ENCODE results near the gene PDE7B.
A peak's percentile ranks its signal among the peaks of the same experiment; 100 is the strongest.

The PDE7B gene

DNA sequence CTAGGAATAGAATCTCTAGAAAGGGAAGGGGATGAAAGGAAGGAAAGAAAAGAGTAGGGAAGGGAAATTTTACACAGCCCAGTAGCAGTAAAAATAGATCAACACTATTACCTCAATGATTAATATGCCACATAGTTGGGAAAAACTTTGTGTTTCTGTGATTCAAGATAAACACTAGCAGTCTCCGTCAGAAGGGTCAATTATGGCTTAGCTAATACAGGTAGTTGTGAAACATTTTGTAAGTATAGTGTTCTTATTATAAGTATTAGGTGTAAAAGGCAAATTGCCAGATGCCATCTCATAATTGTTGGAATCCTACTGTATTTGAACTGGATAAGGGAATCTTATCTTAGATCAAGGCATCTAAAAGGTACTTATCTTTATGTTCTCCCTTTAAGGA, 232.9 kb downstream of the PDE7B start:
- DNase-seq (ENCODE audit: low read depth): no peak
- TF ChIP-seq, protein P1, sequence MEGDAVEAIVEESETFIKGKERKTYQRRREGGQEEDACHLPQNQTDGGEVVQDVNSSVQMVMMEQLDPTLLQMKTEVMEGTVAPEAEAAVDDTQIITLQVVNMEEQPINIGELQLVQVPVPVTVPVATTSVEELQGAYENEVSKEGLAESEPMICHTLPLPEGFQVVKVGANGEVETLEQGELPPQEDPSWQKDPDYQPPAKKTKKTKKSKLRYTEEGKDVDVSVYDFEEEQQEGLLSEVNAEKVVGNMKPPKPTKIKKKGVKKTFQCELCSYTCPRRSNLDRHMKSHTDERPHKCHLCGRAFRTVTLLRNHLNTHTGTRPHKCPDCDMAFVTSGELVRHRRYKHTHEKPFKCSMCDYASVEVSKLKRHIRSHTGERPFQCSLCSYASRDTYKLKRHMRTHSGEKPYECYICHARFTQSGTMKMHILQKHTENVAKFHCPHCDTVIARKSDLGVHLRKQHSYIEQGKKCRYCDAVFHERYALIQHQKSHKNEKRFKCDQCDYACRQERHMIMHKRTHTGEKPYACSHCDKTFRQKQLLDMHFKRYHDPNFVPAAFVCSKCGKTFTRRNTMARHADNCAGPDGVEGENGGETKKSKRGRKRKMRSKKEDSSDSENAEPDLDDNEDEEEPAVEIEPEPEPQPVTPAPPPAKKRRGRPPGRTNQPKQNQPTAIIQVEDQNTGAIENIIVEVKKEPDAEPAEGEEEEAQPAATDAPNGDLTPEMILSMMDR (conservative IDR thresholded peaks at IDR 0.05; ENCODE audit: low read length): no peak
- no peak overlapping the region for H3K4me3 ChIP-seq (ENCODE audit: low read length)

DNA sequence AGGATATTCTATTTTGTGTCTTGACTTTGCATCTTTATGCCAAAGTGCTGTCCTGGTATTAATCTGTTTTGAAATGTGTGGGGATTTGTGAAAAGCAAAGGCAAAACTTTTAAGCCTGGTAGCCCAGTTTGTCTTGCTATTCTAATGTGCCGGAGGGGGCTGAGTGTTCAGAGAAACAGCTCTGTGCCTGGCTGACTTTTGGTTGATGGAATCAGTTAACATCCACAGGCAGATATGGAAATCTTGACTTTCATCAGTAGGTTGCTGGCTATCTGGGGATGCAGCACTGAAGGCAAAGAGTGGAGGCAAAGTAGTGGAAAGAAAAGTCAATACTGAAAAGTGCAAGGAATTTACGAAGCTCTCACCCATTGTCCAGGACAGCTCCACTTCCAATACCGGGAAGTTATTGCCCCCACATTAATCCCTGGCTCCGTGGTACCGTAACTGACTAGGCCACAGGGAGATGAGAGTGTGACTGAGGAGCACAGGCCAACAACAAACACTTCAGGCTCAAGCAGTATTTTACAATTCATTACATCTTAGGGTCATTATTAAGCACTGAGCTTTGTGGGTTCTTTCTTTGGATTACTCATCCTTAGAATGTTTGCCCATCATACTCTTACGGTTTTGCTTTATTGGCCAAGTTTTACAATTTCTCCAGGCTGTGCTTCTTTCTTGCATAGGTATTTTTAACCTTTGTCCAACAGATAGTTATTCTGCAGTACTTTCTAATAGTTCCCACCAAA, 234.0 kb downstream of the PDE7B start:
- peak; percentile 42 for DNase-seq (ENCODE audit: low read depth)
- TF ChIP-seq, protein P1 (conservative IDR thresholded peaks at IDR 0.05; ENCODE audit: low read length): no peak
- H3K4me3 ChIP-seq (ENCODE audit: low read length): no peak overlapping the region

DNA sequence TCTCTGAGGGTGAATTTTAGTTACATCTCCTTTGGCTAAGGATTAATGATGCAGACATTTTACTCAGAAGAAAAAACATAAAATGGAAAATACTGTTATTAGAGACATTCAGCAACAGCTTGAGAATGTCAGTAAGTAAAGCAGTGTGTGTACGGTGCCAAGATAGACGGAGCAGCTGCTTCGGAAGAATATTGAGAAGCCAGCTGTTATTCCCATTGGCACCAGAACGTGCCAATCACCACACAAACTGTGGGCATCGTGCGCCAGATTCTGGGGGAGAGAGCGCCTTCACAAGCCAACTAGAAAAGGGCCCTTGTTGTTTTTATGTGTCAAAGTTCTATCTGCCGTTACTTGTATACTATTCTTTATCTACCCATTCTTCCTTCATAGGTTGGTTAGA, 235.2 kb downstream of the PDE7B start:
- DNase-seq (ENCODE audit: low read depth): no peak
- H3K4me3 ChIP-seq (ENCODE audit: low read length): no peak overlapping the region

DNA sequence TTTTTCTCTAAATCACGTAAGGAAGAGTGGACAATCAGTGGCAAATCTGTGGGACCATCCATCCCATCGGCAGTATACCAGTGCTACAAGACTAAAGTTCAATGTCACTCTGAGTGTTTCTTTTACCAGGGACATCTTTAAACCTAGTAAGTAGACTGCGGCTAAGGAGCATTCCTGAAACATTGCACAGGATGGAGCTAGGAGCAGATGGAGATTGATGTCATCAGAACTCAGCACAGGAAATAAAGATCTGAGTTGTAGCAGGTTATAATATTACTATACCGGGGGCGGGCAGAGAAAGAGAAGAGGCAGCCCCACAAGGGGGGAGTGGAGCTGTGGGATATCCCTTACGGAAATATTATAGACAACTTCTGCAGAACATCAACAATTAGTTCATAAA, 236.5 kb downstream of the PDE7B start:
- DNase-seq (ENCODE audit: low read depth): no peak
- H3K4me3 ChIP-seq (ENCODE audit: low read length): no peak overlapping the region
- TF ChIP-seq, protein P1 (conservative IDR thresholded peaks at IDR 0.05; ENCODE audit: low read length): no peak

More for the DNA sequence above, 235.2 kb downstream of the PDE7B start:
- TF ChIP-seq, protein P1 (conservative IDR thresholded peaks at IDR 0.05; ENCODE audit: low read length): no peak

DNA sequence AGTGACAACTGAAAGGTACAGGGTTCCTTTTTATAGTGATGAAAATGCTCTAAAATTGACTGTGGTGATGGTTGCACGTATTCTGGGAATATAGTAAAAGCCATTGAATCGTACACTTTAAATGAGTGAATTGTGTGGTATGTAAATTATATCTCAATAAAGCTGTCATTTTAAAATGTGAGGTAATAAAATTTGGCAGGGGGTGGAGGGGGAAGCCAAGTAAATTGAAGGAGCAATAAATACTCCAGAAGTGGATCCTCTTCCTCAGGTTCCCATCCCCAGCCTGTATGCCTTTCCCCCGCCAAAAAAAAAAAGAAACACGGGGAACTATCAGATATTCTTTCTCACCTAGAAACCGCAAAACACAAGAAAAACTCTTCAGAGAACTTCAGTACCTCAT, 237.2 kb downstream of the PDE7B start:
- TF ChIP-seq, protein P1 (conservative IDR thresholded peaks at IDR 0.05; ENCODE audit: low read length): no peak
- no peak for DNase-seq (ENCODE audit: low read depth)
- no peak overlapping the region for H3K4me3 ChIP-seq (ENCODE audit: low read length)

DNA sequence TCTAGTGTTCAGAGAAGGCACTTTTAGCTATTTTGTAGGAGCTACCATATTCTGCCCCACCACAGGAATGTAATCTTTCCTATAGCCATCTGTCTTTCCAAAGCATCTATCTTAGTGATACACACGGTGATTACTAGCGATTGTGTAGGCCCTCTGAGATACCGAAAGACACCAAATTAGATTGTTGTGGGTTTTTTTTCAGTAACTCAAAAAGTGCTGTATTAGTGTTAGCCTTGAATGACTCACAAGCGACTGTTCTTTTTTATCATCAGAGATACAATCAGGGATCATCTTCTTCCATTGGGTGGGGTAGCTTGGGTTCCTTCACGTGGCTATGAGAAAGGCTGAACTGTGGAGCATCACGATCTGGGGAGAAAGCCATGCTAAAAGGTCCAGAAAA, 238.4 kb downstream of the PDE7B start:
- no peak overlapping the region for H3K4me3 ChIP-seq (ENCODE audit: low read length)
- TF ChIP-seq, protein P1 (conservative IDR thresholded peaks at IDR 0.05; ENCODE audit: low read length): no peak
- DNase-seq (ENCODE audit: low read depth): no peak

DNA sequence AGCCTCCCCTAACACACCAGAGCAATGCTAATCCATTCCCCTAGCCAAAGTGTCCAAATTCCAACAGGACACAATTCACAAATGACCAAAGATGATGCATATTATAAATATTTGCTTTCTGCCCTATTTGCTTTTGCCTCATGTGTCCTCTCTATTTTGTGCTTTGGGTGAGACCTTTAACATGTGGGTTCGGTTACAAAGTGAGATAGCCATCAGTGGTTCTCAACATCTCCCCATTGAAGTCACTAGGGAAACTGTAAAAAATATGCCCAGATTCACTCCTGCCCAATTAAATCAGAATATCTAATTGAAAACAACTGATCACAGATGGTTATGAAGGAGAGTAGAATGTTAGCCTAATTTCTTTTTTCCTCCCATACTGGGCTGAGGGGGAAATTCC, 239.4 kb downstream of the PDE7B start:
- DNase-seq (ENCODE audit: low read depth): peak; percentile 81

More for the DNA sequence above, 239.4 kb downstream of the PDE7B start:
- H3K4me3 ChIP-seq (ENCODE audit: low read length): no peak overlapping the region
- TF ChIP-seq, protein P1 (conservative IDR thresholded peaks at IDR 0.05; ENCODE audit: low read length): no peak

All from AG10803 (cell line).